Measurements from ENCODE around the gene VAPA.

Gene VAPA

DNA sequence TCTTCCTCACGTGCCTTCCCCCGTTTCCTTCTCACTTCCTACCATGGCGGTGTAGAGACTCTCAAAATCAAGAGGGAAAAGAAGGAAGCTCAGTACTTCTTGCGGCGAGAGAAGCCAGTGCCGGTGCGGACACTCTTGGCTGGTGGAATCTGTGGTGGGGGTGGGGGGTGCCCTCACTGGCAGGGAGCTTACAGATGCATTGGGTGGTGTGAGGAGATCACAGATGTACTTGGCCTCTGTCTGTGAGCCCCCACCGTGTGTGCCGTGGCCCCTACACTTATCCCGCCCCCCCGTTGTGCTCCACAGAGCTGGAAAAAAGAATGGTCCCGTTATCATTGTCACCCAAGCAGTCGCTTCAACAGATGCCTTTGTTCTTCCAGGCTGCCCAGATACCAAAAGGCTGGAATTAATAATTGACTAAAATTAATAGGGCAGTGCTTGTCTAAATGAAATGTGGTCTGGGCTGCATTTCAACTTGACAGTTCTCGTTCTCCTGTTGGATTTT lies 79.8 kb downstream of the VAPA start:
- H3K27ac Mint-ChIP-seq, result no peak overlapping the region
- no peaks in the 10 kb centered on the region for H3K36me3 Mint-ChIP-seq
- no peaks in the 10 kb centered on the region for H3K4me1 Mint-ChIP-seq
- peaks cover 10% of the 10 kb centered on the region for H3K9me3 Mint-ChIP-seq
- no peak overlapping the region for H3K4me3 Mint-ChIP-seq
- DNase-seq, result no peak
- CTCF ChIA-PET, result no interaction called here
- H3K27me3 Mint-ChIP-seq, result peaks cover 4% of the 10 kb centered on the region

DNA sequence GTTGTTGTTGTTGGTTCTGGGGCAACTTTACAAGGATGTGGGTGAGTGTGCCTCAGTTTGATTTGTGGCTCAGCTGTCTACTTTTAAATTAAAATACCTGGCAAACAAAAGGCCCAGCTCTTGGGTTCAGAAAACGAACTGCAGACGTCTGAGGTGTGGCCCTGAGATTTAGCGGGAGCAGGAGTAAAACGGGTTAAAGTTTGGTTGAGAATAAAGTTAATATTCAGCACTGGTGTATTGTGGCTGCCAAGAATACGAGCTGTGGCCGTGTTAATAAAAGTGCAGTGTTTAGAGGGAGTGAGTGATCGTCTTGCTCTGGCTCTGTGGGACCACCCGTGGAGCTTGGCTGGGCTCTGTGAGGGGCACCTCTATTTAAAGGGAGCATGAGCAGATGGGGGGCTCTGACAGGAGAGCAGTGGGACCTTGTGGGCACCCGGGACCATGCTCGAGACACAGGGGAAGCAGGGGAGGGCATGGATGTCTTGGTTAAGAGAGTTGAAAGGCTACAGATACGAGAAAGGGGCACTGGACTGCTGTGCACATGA lies 80.3 kb downstream of the VAPA start:
- DNase-seq, result no peak
- Mint-ChIP-seq H3K27ac (no peak overlapping the region), H3K4me1 (no peaks in the 10 kb centered on the region), H3K9me3 (peaks cover 10% of the 10 kb centered on the region), H3K27me3 (peaks cover 4% of the 10 kb centered on the region), H3K4me3 (no peak overlapping the region), H3K36me3 (no peaks in the 10 kb centered on the region)
- CTCF ChIA-PET, result no interaction called here

DNA sequence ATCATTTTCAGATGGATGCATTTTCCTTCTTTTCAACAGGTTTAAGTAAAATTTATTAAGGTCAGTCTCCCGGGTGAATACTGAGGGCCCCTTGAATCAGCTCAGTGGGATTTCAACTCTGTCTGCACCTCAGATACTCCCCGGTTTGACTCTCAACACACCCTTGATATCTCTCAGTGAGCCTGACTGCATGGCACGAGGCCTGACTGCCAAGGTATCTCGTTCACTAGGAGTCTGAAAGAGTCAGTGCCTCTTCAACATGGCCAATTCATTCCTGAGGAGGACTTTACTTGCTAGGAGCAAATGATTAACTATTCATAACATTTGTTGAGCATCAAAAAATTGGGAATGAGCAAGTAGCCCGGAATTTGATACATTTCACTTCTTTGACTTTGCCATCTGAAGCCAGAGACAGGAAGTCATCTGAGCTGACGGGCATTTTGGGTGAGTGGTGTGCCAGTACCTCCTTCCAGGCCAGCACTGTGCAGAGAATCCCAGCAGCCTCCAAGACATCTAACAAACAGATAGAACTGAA lies 81.0 kb downstream of the VAPA start:
- H3K4me1 Mint-ChIP-seq, result no peaks in the 10 kb centered on the region
- H3K9me3 Mint-ChIP-seq, result peaks cover 15% of the 10 kb centered on the region
- H3K27ac Mint-ChIP-seq, result no peak overlapping the region
- CTCF ChIA-PET, result no interaction called here
- no peak overlapping the region for H3K4me3 Mint-ChIP-seq
- H3K27me3 Mint-ChIP-seq, result peaks cover 4% of the 10 kb centered on the region
- H3K36me3 Mint-ChIP-seq, result no peaks in the 10 kb centered on the region
- no peak for DNase-seq

DNA sequence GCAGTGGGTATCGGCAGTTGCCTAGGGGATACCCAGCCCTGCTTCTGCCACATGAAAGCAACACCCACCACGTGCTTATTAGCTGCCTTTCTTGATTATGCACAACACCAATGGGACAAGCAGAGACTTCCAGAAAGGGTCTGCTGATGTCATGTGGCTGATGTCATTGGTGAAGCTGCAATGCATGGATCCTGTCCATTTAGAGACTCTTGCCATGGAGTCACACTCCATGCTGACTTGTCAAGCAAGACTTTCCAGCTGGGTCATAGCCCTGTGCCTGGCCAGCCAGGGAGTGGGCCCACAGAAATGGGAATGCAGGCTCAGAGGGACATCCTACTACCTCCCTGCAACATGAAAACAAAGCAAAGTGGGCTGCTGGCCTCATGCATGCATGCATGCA lies 81.8 kb downstream of the VAPA start:
- Mint-ChIP-seq H3K4me1 (no peaks in the 10 kb centered on the region), H3K27ac (no peak overlapping the region), H3K36me3 (no peaks in the 10 kb centered on the region), H3K4me3 (no peak overlapping the region), H3K9me3 (peaks cover 15% of the 10 kb centered on the region), H3K27me3 (peaks cover 4% of the 10 kb centered on the region)
- no peak for DNase-seq
- CTCF ChIA-PET, result no interaction called here

DNA sequence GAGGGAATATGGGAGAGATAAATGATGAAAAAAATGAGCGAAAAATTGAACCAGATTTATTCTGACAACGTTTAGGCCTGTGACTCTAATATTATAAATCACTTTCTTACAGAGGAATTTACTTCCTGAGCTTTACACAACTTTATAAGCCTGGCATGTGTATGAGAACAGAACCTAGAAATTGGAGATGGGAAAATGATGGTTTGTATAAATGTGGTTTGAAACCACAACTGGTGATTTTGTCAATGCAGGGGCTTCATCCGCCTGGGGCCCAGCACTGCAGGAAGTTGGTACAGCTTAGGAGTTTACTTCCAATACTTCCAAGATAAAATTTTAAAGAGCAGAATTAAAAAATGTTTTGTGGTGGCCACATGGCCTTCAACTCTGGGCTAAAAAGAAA lies 82.3 kb downstream of the VAPA start:
- Mint-ChIP-seq H3K36me3 (no peaks in the 10 kb centered on the region), H3K9me3 (peaks cover 15% of the 10 kb centered on the region), H3K27me3 (peaks cover 4% of the 10 kb centered on the region), H3K4me1 (no peaks in the 10 kb centered on the region), H3K27ac (no peak overlapping the region), H3K4me3 (no peak overlapping the region)
- DNase-seq, result no peak
- CTCF ChIA-PET, result no interaction called here

DNA sequence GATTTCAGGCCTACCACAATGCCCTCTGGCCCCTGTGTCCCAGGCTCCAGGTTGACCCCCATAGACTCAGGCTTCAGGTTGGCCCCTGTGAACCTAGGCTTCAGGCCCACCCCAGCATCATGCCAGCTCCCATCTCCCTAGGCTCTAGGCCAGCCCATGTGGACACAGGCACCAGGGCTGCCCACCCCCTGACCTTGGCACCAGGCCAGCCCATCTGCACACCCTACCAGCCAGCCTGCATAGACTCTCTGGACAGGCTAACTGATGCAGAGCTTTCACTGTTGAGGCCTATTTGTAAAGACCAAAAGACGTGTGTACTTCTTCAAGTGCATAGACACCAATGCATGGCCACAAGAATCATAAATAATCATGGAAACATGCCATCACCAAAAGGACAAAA lies 83.9 kb downstream of the VAPA start:
- no peak for DNase-seq
- Mint-ChIP-seq H3K27ac (no peak overlapping the region), H3K4me1 (no peaks in the 10 kb centered on the region), H3K27me3 (peaks cover 9% of the 10 kb centered on the region), H3K9me3 (peaks cover 15% of the 10 kb centered on the region), H3K36me3 (no peaks in the 10 kb centered on the region), H3K4me3 (no peak overlapping the region)
- CTCF ChIA-PET, result interaction anchor here (1.4 kb wide), 1 partner anchor 26 kb away, joined by 3 read pairs; no protein-coding TSS in a partner anchor

DNA sequence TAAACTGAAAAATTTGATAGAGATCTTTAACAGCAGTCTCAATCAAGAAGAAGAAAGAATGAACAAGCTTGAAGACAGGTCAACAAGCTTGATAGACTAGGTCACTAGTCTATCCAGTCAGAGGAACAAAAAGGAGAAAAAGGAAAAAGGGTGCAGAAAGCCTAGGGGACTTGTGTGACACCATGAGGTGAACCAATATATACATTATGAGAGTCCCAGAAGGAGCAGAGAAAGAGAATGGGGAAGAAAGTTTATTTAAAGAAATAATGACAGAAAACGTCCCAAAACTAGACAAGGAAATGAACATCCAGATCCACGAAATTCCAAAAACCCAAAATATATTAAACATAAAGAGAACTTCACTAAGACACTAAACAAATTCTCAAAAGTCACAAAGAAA lies 84.5 kb downstream of the VAPA start:
- peaks cover 15% of the 10 kb centered on the region for H3K9me3 Mint-ChIP-seq
- H3K4me3 Mint-ChIP-seq, result no peak overlapping the region
- no peaks in the 10 kb centered on the region for H3K4me1 Mint-ChIP-seq
- no peaks in the 10 kb centered on the region for H3K36me3 Mint-ChIP-seq
- peaks cover 15% of the 10 kb centered on the region for H3K27me3 Mint-ChIP-seq
- H3K27ac Mint-ChIP-seq, result no peak overlapping the region
- DNase-seq, result no peak
- CTCF ChIA-PET, result interaction anchor here (1.4 kb wide), 1 partner anchor 26 kb away, joined by 3 read pairs; no protein-coding TSS in a partner anchor

DNA sequence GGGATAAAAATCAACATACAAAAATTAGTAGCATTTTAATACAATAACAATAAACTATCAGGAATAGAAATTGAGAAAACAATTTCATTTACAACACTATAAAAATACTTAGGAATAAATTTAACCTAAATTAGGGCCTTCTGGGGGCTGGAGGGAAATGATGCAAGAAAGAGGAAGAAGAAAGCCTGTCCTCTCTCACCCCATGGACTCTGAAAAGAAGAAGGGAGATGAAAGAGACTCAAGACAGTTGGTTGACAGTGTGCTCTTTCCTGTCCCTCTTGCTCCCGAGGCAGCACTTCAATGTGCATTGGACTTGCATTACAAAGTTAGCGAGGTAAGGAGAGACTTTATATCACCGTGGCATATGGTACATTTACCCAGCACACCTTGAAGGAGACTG lies 88.5 kb downstream of the VAPA start:
- Mint-ChIP-seq H3K9me3 (peaks cover 13% of the 10 kb centered on the region), H3K4me3 (no peak overlapping the region), H3K27ac (no peak overlapping the region), H3K36me3 (no peaks in the 10 kb centered on the region), H3K27me3 (peaks cover 21% of the 10 kb centered on the region), H3K4me1 (no peaks in the 10 kb centered on the region)
- DNase-seq, result no peak
- CTCF ChIA-PET, result no interaction called here

DNA sequence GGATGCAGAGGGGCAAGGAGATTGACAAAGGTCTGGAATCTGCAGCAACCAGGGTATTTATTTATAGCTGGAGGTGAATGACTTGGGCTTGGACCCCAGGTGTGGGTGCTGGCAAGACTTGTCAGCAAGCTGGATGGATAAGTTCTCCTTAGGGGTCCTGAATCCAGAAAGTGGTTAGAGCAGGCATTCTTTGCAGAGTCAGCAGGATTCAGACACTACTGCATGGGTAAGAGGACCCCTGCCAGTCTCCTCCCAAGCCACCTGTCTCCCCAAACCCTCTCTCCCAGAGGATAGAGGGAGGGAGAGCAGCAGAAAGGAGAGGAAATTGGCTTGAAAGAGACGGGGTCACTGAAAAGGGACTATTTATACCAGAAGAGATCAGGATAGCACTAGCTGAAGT lies 89.5 kb downstream of the VAPA start:
- no peak for DNase-seq
- Mint-ChIP-seq H3K27ac (no peak overlapping the region), H3K36me3 (no peaks in the 10 kb centered on the region), H3K4me1 (no peaks in the 10 kb centered on the region), H3K27me3 (peaks cover 18% of the 10 kb centered on the region), H3K9me3 (peaks cover 6% of the 10 kb centered on the region), H3K4me3 (no peak overlapping the region)
- CTCF ChIA-PET, result no interaction called here

DNA sequence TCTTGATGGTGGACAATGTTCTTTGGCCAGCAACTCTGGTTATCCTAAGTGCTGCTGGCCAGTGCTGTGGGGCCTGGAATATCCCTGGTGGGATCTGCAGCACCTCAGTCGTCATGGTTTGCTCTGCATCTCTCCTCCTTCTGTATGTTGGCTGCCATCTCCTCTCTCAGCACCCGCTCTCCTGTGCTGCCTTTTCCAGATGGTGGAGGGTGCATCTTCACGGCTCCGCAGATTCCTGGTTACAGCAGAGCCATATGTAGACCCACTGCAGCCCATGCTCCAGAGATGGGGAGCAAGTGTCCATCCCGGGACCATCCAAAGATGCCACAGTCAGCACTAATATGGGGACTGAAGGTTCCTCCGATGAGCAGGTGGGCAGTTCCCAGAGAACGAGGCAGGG lies 90.0 kb downstream of the VAPA start:
- H3K4me1 Mint-ChIP-seq, result no peaks in the 10 kb centered on the region
- DNase-seq, result no peak
- H3K27me3 Mint-ChIP-seq, result peaks cover 17% of the 10 kb centered on the region
- peaks cover 5% of the 10 kb centered on the region for H3K9me3 Mint-ChIP-seq
- H3K27ac Mint-ChIP-seq, result no peak overlapping the region
- no peaks in the 10 kb centered on the region for H3K36me3 Mint-ChIP-seq
- CTCF ChIA-PET, result no interaction called here
- no peak overlapping the region for H3K4me3 Mint-ChIP-seq

DNA sequence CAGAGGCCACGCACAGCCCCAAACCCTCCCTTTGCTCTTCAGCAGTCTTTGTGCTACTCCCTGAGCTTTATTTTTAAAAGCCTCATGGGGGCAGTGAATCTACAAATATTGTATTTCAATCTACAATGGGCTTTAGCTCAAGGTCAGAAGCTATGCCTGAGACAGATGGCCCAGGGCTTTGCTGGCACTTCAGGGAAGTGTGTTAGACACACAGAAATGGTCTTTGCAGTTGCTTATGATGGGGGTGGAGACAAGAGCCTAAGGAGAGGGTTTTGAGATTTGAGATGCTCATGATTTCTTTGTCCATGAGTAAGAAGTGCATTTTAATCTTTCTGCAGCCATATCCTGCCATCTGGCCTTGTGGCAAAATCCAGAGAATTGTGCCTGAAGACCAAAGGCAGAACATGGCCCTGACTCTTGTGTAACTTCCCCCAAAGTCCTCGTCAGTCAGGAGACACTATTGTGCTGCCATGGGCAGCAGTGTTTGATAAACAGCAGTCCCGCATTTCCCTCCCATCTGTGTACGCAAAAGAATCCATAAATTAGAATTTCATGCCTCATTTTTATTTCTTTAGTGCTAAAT lies 92.6 kb downstream of the VAPA start:
- no peak for DNase-seq
- Mint-ChIP-seq H3K9me3 (no peaks in the 10 kb centered on the region), H3K27ac (no peak overlapping the region), H3K4me1 (no peaks in the 10 kb centered on the region), H3K36me3 (no peaks in the 10 kb centered on the region), H3K4me3 (no peak overlapping the region), H3K27me3 (peaks cover 18% of the 10 kb centered on the region)
- CTCF ChIA-PET, result no interaction called here

DNA sequence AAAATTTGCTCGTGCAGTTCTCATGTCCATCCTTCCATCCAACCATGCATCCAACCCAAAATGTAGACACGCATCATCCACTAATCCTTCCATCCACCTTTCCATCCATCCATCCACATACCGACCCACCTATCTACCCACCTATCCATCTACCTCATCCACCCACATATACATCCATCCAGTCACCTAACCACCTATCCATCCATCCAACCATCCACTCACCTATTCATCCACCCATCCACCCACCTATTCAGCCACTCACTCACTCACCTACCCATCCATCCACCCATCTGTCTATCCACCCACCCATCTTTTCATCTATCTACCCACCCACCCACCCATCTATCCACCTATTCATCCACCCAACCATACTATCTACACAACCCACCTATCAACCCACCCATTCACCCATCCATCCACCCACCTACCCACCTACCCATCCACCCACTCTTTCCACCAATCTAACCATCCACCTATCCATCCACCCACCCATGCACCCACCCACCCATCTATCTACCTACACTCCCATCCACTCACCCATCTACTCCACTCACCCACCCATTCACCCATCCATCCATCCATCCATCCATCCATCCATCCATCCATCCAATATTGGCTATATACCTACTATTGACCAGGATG lies 94.3 kb downstream of the VAPA start:
- Mint-ChIP-seq H3K36me3 (no peaks in the 10 kb centered on the region), H3K27me3 (peaks cover 12% of the 10 kb centered on the region), H3K27ac (no peak overlapping the region), H3K4me3 (no peak overlapping the region), H3K9me3 (no peaks in the 10 kb centered on the region), H3K4me1 (no peaks in the 10 kb centered on the region)
- CTCF ChIA-PET, result no interaction called here
- DNase-seq, result no peak
